GM18508 (cell line): ENCODE measurements around the gene FHIT.

Experiments
- ATAC-seq: cut with Tn5 transposase; IDR thresholded peaks from one replicate; pipeline ENCODE4 v1.9.1; 2021; ENCODE audit warnings: moderate number of reproducible peaks; ENCODE audit not compliant: insufficient read depth, unreplicated experiment

The FHIT gene

GRCh38 chr3:60073228-60073627 lies 1178.0 kb downstream of the FHIT start:
- no peak for ATAC-seq

GRCh38 chr3:60070366-60070765 lies 1180.9 kb downstream of the FHIT start:
- ATAC-seq, result no peak

GRCh38 chr3:60065227-60065868 lies 1185.9 kb downstream of the FHIT start:
- ATAC-seq, result no peak

- no peak for ATAC-seq
Observed at GRCh38 chr3:60064210-60065178, 1186.8 kb downstream of the FHIT start.

- ATAC-seq, result no peak
Observed at GRCh38 chr3:60056404-60056803, 1194.8 kb downstream of the FHIT start.

GRCh38 chr3:60055765-60056164 lies 1195.5 kb downstream of the FHIT start:
- no peak for ATAC-seq

- no peak for ATAC-seq
Observed at GRCh38 chr3:60053526-60054265, 1197.6 kb downstream of the FHIT start.

- ATAC-seq, result no peak
Observed at GRCh38 chr3:60048447-60048848, 1202.8 kb downstream of the FHIT start.

GRCh38 chr3:60047426-60048200 lies 1203.6 kb downstream of the FHIT start:
- ATAC-seq, result no peak

GRCh38 chr3:60046210-60046609 lies 1205.0 kb downstream of the FHIT start:
- ATAC-seq, result no peak

GRCh38 chr3:60045686-60046085 lies 1205.6 kb downstream of the FHIT start:
- ATAC-seq, result no peak

- ATAC-seq, result no peak
Observed at GRCh38 chr3:60036803-60037202, 1214.4 kb downstream of the FHIT start.

- ATAC-seq, result no peak
Observed at GRCh38 chr3:60033901-60034453, 1217.3 kb downstream of the FHIT start.

GRCh38 chr3:60030982-60031381 lies 1220.3 kb downstream of the FHIT start:
- ATAC-seq, result no peak

GRCh38 chr3:60028233-60028632 lies 1223.0 kb downstream of the FHIT start:
- ATAC-seq, result no peak

GRCh38 chr3:60027335-60027734 lies 1223.9 kb downstream of the FHIT start:
- no peak for ATAC-seq

- no peak for ATAC-seq
Observed at GRCh38 chr3:60025096-60026050, 1225.9 kb downstream of the FHIT start.

- ATAC-seq, result no peak
Observed at GRCh38 chr3:60024400-60024799, 1226.9 kb downstream of the FHIT start.

GRCh38 chr3:60023189-60023588 lies 1228.1 kb downstream of the FHIT start:
- no peak for ATAC-seq
